Activated CD8-positive, alpha-beta memory T cell treated with anti-CD3 and anti-CD28 coated beads, Interleukin-2, amount 50 U/mL, for 1 hour (primary cell): ENCODE measurements around the gene MLPH.

Experiments used
- DNase-seq: peaks from one replicate; pipeline ENCODE4 v3.0.0-alpha.2; 2020; ENCODE audit errors: extremely low read depth

Gene MLPH

GRCh38 chr2:237480556-237480955 is 6.5 kb upstream of the MLPH start:
- no peak for DNase-seq

GRCh38 chr2:237480988-237481525 is 6.0 kb upstream of the MLPH start:
- DNase-seq, result no peak

DNA sequence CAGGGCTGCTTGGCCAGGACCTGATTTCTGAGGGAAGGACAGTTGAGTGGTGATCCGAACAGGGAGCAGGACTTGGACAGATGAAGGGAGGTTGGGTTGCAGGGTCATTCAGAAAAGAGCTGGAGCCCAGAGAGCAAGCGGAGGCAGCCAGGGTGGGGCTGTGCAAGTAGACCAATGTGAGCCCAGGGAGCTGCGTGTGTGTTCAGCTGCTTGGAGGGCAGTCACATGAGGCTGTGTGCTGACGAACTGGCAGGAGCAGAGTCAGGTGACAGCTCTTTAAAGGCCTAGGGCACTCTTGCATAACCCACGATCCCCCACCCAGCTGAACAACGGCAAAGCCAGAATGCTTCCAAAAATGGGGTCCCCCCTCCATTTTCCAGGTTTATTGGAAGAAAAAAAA is 4.6 kb upstream of the MLPH start:
- no peak for DNase-seq

- no peak for DNase-seq
These were observed 3.9 kb upstream of the MLPH start for GRCh38 chr2:237483018-237483731.

DNA sequence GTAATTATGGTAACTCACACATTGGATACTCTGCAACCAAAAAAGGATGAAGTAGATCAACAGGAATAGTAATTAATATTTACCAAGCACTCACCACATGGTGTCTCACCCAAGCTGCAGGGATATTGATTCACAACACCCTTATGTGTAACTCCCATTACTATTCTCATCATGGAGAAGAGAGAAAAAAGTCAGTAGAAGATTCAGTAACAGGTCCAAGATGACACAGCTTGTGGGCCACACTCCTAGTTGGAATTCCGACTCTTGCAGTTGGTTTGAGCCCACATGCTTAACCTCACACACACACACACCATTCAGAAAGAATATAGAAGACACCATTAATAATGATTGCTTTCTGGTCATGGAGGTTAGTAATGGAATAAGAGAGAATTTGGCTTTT is 1.7 kb upstream of the MLPH start:
- no peak for DNase-seq

- no peak for DNase-seq
These were observed 1.2 kb upstream of the MLPH start for GRCh38 chr2:237485844-237486243.

DNA sequence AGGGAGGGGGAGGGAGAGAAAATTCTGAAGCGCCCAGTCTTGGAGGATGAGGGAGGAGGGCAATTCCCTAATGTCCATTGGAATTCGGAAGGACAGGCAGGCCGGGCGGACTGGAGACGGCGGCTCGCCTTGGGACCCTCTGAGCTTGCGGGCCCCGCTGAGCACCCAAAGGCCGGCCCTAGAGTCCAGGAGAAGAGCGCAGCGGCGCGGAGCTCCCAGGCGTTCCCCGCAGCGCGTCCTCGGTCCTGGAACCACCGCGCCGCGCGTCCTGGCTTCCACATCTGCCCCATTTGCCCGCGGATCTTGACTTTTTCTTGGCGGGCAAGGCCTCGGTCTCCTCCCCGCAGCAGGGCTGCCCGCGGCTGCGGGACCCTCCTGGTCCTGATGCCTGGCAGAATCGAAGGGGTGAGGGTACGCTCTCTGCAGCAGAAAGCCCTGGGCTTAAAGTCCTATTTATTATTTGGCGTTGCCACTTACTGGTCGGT is 675 bp upstream of the MLPH start:
- DNase-seq, result no peak

DNA sequence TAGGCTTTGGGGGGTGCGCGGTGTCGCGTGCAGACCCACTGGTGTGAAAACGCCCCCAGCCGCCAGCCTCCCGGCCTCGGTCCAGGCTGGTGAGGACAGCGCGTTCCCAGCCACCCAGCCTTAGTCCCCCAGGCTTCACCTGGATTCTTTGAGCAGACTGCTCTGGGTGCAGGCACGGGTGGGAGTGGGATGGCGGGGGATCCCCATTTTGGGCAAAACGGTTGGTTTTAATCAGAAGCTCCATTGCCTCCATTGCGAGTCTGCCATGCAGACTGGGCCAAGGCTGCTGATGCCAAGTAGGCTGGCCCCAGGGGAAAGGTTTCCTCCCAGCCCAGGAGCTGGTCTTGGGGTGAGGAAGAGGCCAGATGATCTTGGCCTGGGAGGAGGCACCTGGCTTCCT is 445 bp downstream of the MLPH start:
- DNase-seq, result no peak

GRCh38 chr2:237488295-237488694 is 1.2 kb downstream of the MLPH start:
- DNase-seq, result no peak

- no peak for DNase-seq
These were observed 2.1 kb downstream of the MLPH start for GRCh38 chr2:237488901-237489860.

- DNase-seq, result no peak
These were observed 3.1 kb downstream of the MLPH start for GRCh38 chr2:237490009-237490711.

- no peak for DNase-seq
These were observed 3.7 kb downstream of the MLPH start for GRCh38 chr2:237490795-237491194.

GRCh38 chr2:237491515-237492118 is 4.6 kb downstream of the MLPH start:
- no peak for DNase-seq

- no peak for DNase-seq
These were observed 5.3 kb downstream of the MLPH start for GRCh38 chr2:237492137-237492890.

DNA sequence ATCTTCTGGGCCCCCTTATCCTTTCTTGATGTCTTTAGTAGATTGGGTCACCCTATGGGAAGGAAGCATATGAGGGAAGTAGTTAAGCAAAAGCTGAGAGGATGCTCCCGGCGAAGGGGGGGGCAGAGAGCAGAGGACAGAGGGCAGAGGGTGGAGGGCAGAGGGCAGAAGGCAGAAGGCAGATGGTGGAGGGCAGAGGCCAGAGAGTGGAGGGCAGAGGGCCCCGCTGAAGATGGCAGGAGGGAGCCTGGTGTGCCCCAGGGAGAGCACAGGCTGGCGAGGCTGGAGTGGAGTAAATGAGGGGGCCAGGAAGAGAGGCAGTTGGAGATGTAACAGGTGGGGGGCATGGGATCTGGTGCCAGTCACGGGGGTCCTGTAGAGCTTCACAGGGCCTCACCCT is 7.0 kb downstream of the MLPH start:
- DNase-seq, result no peak

- no peak for DNase-seq
These were observed 8.6 kb downstream of the MLPH start for GRCh38 chr2:237495521-237496117.

DNA sequence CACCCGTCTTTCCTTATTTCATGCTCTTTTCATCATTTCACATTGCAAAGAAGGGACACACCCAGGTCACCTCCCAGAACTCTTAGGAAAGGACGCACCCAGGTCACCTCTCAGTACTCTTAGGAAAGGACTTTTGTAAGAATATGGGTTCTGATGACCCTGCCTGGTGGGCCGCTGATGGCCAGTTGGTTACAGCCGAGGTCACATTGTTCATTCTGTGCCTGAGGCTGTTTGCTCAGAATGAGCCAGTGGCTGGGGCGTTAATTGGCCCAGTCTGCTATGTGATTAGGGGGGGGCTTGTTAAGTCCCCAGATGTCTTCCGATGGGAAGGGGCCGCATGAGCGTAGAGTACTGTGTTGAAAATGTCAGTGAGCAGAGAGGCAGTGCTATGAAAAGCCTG is 9.4 kb downstream of the MLPH start:
- no peak for DNase-seq

- no peak for DNase-seq
These were observed 10.2 kb downstream of the MLPH start for GRCh38 chr2:237497009-237497837.

DNA sequence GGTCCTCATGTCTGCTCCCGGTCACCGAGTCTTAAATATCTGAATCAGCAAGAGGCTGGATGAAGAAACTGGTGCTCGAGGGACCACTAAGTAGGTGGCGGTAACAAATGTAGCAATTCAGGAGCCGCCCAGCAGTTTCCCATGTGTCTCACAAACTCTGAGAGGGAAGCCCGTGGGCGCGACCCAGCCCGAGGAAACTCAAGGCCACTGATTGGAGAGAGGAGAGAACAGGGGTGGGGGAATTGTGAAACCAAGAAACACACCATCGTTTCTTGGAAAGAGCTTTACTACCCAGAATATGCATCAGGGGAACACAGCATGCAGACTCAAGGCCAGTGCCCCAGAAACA is 10.8 kb downstream of the MLPH start:
- no peak for DNase-seq

GRCh38 chr2:237498341-237498740 is 11.3 kb downstream of the MLPH start:
- no peak for DNase-seq
